Left lung (tissue), 10 donors: ENCODE data around the gene MGAT2. TPM values are rescaled to one million over a fixed set of nuclear protein-coding genes. Genes with fewer than 3 reads are reported as not detected.

ENCODE experiments used
- ATAC-seq: fragments of 200-7000 bp; cut with Tn5 transposase; one replicate; pipeline ENCODE4 v1.9.1; 2020; ENCODE audit warnings: moderate library complexity
- DNase-seq, 4 donors: peaks; one replicate each; pipeline ENCODE4 v3.0.0-alpha.2; 2013 to 2020
- H3K27ac ChIP-seq, 2 donors: fragments of 200-600 bp; sonication (generic) in 1 of 2; one replicate each; pipeline versions ENCODE4 v1.5.0 to v1.8.0; 2020 to 2021
- H3K27me3 ChIP-seq, 2 donors: fragments of 200-600 bp; sonication (generic) in 1 of 2; one replicate each; pipeline versions ENCODE4 v1.5.0 to v1.8.0; 2020 to 2021
- H3K36me3 ChIP-seq, 2 donors: fragments of 200-600 bp; sonication (generic) in 1 of 2; one replicate each; pipeline versions ENCODE4 v1.5.0 to v1.8.0; 2020 to 2021
- H3K4me1 ChIP-seq, 2 donors: fragments of 200-600 bp; one replicate each; pipeline ENCODE4 v1.8.0; 2021
- H3K4me3 ChIP-seq, 2 donors: fragments of 200-600 bp; sonication (generic) in 1 of 2; one replicate each; pipeline versions ENCODE4 v1.5.0 to v1.8.0; 2020 to 2021; ENCODE audit warnings: mild to moderate bottlenecking in 1 of 2
- H3K9me3 ChIP-seq, 2 donors: fragments of 200-600 bp; sonication (generic) in 1 of 2; one replicate each; pipeline versions ENCODE4 v1.5.0 to v1.8.0; 2020 to 2021
- intact Hi-C, 2 donors: fragments of 100-400 bp; cut with DNase I; formaldehyde crosslinking; loops; one replicate each; pipeline versions ENCODE4 v1.11.2 to v1.14.2; 2022
- polyA plus RNA-seq, 6 donors: library from polyadenylated mRNA; unstranded; fragments of 120-200 nt; gene quantifications; one replicate each; pipeline ENCODE4 v1.2.1, GENCODE V29; 2013; ENCODE audit not compliant: insufficient read length in 6 of 6
- total RNA-seq, 2 donors: library from RNA; stranded (reverse); fragmentation: NEBNext Ultra II Directional; extraction: Animal tissue kit (Norgen Biotek cat#: 25700); gene quantifications; one replicate each; pipeline ENCODE4 v1.2.1, GENCODE V29; 2021
- TF ChIP-seq, protein P1 (sequence below), 2 donors: fragments of 200-600 bp; sonication (generic) in 1 of 2; IDR thresholded peaks; one replicate each; pipeline versions ENCODE4 v1.5.0 to v1.8.0; 2021; ENCODE audit warnings: antibody characterized with exemption in 2 of 2
- donor health status: DM: no; HTN: yes; CAD: no.
- donor health status: DM: no; HTN: no; CAD: no.

MGAT2 gene
- total and polyA plus RNA-seq, 8 donors, result 8.3 to 47.2 (median 17.6) TPM

DNA sequence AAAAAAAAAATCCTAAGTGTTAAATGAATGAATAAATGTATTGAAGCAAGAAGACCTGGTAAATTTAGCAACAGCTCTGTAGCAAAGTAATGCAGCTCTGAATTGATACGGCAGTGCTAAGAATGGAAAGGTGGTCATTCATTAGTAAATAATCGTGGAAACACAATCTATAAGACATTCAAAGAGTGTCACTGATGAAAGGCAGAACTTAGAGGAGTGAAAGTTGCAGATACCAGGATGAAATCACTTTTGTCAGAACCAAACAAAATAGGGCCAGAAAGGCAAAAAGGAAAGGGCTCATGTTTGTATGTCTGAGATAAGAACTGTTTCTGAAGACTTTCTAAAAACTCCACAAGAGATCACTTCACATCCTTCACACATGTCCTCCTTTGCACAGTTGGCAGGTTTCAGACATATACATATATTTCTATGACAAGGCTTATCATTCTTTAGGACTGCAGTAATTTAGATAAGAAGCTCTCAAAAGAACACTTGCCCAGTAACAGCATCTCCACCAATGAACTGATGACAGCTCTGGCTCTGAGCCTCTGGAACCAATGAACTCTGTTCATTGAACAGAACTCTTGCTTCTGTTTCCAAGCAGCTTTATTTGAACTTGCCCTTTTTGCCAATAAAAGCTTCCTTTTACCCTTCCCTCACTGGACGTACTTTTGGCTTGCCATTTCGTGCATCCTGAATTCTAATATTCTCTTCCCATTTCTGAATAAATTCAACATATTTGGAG, 26.1 kb upstream of the MGAT2 start:
- Histone ChIP-seq H3K9me3 (no peaks in the 10 kb centered on the region), H3K36me3 (no peaks in the 10 kb centered on the region), H3K4me1 (peaks cover 5 to 9% of the 10 kb centered on the region in 2 donors), H3K4me3 (no peak overlapping the region), H3K27ac (peak overlapping the region in 1 of 2 donors; percentile 37), H3K27me3 (no peaks in the 10 kb centered on the region)
- peak; percentile 30 for ATAC-seq
- intact Hi-C loops, result no loop called here
- TF ChIP-seq, protein P1, sequence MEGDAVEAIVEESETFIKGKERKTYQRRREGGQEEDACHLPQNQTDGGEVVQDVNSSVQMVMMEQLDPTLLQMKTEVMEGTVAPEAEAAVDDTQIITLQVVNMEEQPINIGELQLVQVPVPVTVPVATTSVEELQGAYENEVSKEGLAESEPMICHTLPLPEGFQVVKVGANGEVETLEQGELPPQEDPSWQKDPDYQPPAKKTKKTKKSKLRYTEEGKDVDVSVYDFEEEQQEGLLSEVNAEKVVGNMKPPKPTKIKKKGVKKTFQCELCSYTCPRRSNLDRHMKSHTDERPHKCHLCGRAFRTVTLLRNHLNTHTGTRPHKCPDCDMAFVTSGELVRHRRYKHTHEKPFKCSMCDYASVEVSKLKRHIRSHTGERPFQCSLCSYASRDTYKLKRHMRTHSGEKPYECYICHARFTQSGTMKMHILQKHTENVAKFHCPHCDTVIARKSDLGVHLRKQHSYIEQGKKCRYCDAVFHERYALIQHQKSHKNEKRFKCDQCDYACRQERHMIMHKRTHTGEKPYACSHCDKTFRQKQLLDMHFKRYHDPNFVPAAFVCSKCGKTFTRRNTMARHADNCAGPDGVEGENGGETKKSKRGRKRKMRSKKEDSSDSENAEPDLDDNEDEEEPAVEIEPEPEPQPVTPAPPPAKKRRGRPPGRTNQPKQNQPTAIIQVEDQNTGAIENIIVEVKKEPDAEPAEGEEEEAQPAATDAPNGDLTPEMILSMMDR (IDR thresholded peaks at IDR 0.05), result no peak
- peak in 2 of 4 donors; percentile 26 to 78 for DNase-seq

DNA sequence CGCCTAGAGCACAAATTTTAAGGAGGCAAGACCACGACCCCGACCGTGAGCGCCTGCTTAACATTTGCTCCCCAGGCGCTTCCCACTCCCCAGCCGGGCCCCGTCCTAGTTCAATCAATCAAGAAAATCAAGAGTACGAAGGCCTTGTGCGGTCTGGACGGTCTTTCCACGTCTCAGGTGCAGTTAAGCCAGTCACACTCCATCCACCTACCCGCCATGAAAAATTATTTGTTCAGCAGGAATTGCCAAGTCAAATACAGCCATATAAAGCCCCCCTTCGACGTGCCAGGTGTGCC, 22.5 kb upstream of the MGAT2 start:
- peaks cover 0 to 7% of the 10 kb centered on the region in 2 donors for H3K36me3 ChIP-seq
- H3K27ac ChIP-seq, result peak overlapping the region; percentile 97 to 98
- ATAC-seq, result peak; percentile 31
- peak overlapping the region; percentile 68 to 95 for H3K4me3 ChIP-seq
- no peaks in the 10 kb centered on the region for H3K27me3 ChIP-seq
- no peak for DNase-seq
- H3K9me3 ChIP-seq, result no peaks in the 10 kb centered on the region
- intact Hi-C loops, result no loop called here
- TF ChIP-seq, protein P1 (IDR thresholded peaks at IDR 0.05), result no peak
- peaks cover 5 to 23% of the 10 kb centered on the region in 2 donors for H3K4me1 ChIP-seq

DNA sequence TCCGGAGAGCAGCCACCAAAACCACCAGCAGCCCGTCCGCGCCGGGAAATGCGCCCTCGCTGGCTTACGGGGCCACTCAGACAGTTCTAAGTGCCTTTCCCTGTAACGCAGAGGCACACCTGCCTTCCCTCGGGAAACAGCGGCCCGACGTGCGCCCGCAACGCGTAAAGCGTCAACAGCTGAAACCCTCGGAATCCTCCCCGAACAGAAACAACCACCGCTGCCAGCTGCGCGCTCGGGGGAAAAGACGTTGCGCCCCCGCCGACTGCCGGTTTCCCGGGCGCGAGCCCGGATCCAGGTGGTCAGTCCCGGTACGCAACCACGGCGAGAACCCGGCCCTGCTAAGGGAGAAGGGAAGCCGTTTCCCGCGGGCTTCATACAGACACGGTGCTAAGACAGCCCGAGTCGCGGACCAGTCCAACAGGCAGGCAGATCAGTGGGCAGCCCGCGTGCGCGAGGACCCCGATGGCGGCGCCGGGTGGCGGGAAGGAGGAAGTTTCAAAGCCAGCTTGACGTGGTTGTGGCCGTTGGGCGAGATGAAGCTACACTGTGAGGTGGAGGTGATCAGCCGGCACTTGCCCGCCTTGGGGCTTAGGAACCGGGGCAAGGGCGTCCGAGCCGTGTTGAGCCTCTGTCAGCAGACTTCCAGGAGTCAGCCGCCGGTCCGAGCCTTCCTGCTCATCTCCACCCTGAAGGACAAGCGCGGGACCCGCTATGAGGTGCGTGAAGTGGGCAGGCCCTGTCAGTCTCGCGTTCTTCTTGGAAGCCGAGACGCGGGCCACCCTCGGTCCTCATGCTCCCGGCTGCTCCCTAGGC, 21.9 kb upstream of the MGAT2 start, which contains the start of gene LRR1:
LRR1 (plus strand) TSS at position 456 of the 816 bp plus-strand sequence; CDS start at position 537, 81 bp downstream.
- ATAC-seq (peak; percentile 91), DNase-seq (peak; percentile 86 to 98 (median 92))
- intact Hi-C loops, result no loop called here
- H3K36me3 ChIP-seq, result peaks cover 0 to 9% of the 10 kb centered on the region in 2 donors
- H3K4me3 ChIP-seq, result peak within 1 kb of the TSS; percentile 68 to 95
- H3K4me1 ChIP-seq, result peaks cover 5 to 23% of the 10 kb centered on the region in 2 donors
- H3K27ac ChIP-seq, result peak within 1 kb of the TSS; percentile 97 to 98
- TF ChIP-seq, protein P1 (IDR thresholded peaks at IDR 0.05), result no peak
- H3K27me3 ChIP-seq, result no peaks in the 10 kb centered on the region
- no peaks in the 10 kb centered on the region for H3K9me3 ChIP-seq

DNA sequence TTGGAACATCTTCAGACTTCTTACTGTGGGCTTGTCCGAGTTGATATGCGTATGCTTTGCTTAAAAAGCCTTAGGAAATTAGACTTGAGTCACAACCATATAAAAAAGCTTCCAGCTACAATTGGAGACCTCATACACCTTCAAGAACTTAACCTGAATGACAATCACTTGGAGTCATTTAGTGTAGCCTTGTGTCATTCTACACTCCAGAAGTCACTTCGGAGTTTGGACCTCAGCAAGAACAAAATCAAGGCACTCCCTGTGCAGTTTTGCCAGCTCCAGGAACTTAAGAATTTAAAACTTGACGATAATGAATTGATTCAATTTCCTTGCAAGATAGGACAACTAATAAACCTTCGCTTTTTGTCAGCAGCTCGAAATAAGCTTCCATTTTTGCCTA, 13.0 kb upstream of the MGAT2 start:
- ATAC-seq (no peak), DNase-seq (no peak)
- H3K27me3 ChIP-seq, result no peaks in the 10 kb centered on the region
- peaks cover 0 to 27% of the 10 kb centered on the region in 2 donors for H3K36me3 ChIP-seq
- no peaks in the 10 kb centered on the region for H3K9me3 ChIP-seq
- H3K4me1 ChIP-seq, result no peaks in the 10 kb centered on the region
- intact Hi-C loops, result no loop called here
- TF ChIP-seq, protein P1 (IDR thresholded peaks at IDR 0.05), result no peak
- H3K4me3 ChIP-seq, result no peak overlapping the region
- H3K27ac ChIP-seq, result no peak overlapping the region

DNA sequence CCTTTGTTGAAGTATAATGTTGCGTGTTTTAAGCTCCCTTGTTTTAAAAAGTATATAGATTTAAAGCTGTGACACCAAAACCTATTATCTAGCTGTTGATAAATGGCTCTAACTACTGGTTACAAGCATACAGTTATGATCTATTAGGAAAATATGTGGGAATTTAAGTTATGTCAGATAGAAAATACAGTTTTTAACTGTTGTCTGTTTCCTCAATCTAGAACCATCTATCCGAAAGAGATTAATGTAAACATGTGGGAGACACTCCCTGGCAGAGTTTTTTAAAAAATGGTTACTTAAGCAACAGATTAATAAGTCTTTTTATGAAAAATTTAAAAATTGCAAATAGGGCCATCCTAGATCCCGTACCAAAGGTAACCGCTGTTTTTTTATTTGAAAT, 8.3 kb upstream of the MGAT2 start:
- TF ChIP-seq, protein P1 (IDR thresholded peaks at IDR 0.05), result no peak
- peaks cover 0 to 20% of the 10 kb centered on the region in 2 donors for H3K36me3 ChIP-seq
- H3K27ac ChIP-seq, result no peak overlapping the region
- intact Hi-C loops, result no loop called here
- no peak overlapping the region for H3K4me3 ChIP-seq
- no peaks in the 10 kb centered on the region for H3K27me3 ChIP-seq
- no peaks in the 10 kb centered on the region for H3K4me1 ChIP-seq
- no peak for DNase-seq
- no peaks in the 10 kb centered on the region for H3K9me3 ChIP-seq
- no peak for ATAC-seq
